IPS-18c (cell line): Measurements from ENCODE around the gene JAZF1.

Experiments
- H3K4me3 ChIP-seq: 2 replicates; pipeline ENCODE4 v1.7.0; 2013; ENCODE audit warnings: low read depth, mild to moderate bottlenecking, low read length, moderate library complexity; ENCODE audit not compliant: insufficient read depth
- H3K9me3 ChIP-seq: one replicate; pipeline ENCODE4 v1.6.1; 2013; ENCODE audit warnings: mild to moderate bottlenecking, low read length, moderate library complexity; ENCODE audit not compliant: control insufficient read depth, insufficient read depth

Gene JAZF1

GRCh38 chr7:28174901-28175661 lies 5.5 kb downstream of the JAZF1 start:
- Histone ChIP-seq H3K9me3 (no peaks in the 10 kb centered on the region), H3K4me3 (no peak overlapping the region)

GRCh38 chr7:28174442-28174841 lies 6.2 kb downstream of the JAZF1 start:
- no peak overlapping the region for H3K4me3 ChIP-seq

GRCh38 chr7:28173531-28173930 lies 7.1 kb downstream of the JAZF1 start:
- Histone ChIP-seq H3K9me3 (no peaks in the 10 kb centered on the region), H3K4me3 (no peak overlapping the region)

More at GRCh38 chr7:28174442-28174841, 6.2 kb downstream of the JAZF1 start:
- no peaks in the 10 kb centered on the region for H3K9me3 ChIP-seq

GRCh38 chr7:28172958-28173357 lies 7.6 kb downstream of the JAZF1 start:
- no peaks in the 10 kb centered on the region for H3K9me3 ChIP-seq

GRCh38 chr7:28170701-28171100 lies 9.9 kb downstream of the JAZF1 start:
- no peaks in the 10 kb centered on the region for H3K9me3 ChIP-seq
- no peak overlapping the region for H3K4me3 ChIP-seq

More at GRCh38 chr7:28172958-28173357, 7.6 kb downstream of the JAZF1 start:
- no peak overlapping the region for H3K4me3 ChIP-seq

GRCh38 chr7:28169230-28169629 lies 11.4 kb downstream of the JAZF1 start:
- H3K4me3 ChIP-seq, result no peak overlapping the region
- no peaks in the 10 kb centered on the region for H3K9me3 ChIP-seq

GRCh38 chr7:28168393-28169158 lies 12.0 kb downstream of the JAZF1 start:
- Histone ChIP-seq H3K4me3 (no peak overlapping the region), H3K9me3 (no peaks in the 10 kb centered on the region)

- no peak overlapping the region for H3K4me3 ChIP-seq
- no peaks in the 10 kb centered on the region for H3K9me3 ChIP-seq
Measured at GRCh38 chr7:28166982-28167715, 13.4 kb downstream of the JAZF1 start.

GRCh38 chr7:28165961-28166955 lies 14.3 kb downstream of the JAZF1 start:
- Histone ChIP-seq H3K9me3 (no peaks in the 10 kb centered on the region), H3K4me3 (no peak overlapping the region)

- Histone ChIP-seq H3K4me3 (no peak overlapping the region), H3K9me3 (no peaks in the 10 kb centered on the region)
Measured at GRCh38 chr7:28165261-28165660, 15.3 kb downstream of the JAZF1 start.

GRCh38 chr7:28163949-28164348 lies 16.6 kb downstream of the JAZF1 start:
- Histone ChIP-seq H3K9me3 (no peaks in the 10 kb centered on the region), H3K4me3 (no peak overlapping the region)

- Histone ChIP-seq H3K9me3 (no peaks in the 10 kb centered on the region), H3K4me3 (no peak overlapping the region)
Measured at GRCh38 chr7:28161331-28161730, 19.3 kb downstream of the JAZF1 start.

GRCh38 chr7:28160551-28160991 lies 20.0 kb downstream of the JAZF1 start:
- no peaks in the 10 kb centered on the region for H3K9me3 ChIP-seq
- no peak overlapping the region for H3K4me3 ChIP-seq

- H3K9me3 ChIP-seq, result no peaks in the 10 kb centered on the region
- no peak overlapping the region for H3K4me3 ChIP-seq
Measured at GRCh38 chr7:28157831-28158416, 22.7 kb downstream of the JAZF1 start.

- Histone ChIP-seq H3K9me3 (no peaks in the 10 kb centered on the region), H3K4me3 (no peak overlapping the region)
Measured at GRCh38 chr7:28157076-28157745, 23.4 kb downstream of the JAZF1 start.

GRCh38 chr7:28156401-28156800 lies 24.2 kb downstream of the JAZF1 start:
- no peak overlapping the region for H3K4me3 ChIP-seq
- no peaks in the 10 kb centered on the region for H3K9me3 ChIP-seq
